Dendritic cell treated with granulocyte-macrophage colony-stimulating factor and Interleukin-4, amounts not matched to agents 40 ng/mL and 50 ng/mL, for 4 days (primary cell): ENCODE data around the gene TTC28.

Experiments used
- H3K27ac Mint-ChIP-seq: one replicate; pipeline ENCODE4 v1.8.0; 2022; ENCODE audit warnings: mild to moderate bottlenecking, mixed read lengths
- H3K27me3 Mint-ChIP-seq: one replicate; pipeline ENCODE4 v1.8.0; 2022; ENCODE audit warnings: mild to moderate bottlenecking, mixed read lengths
- H3K36me3 Mint-ChIP-seq: one replicate; pipeline ENCODE4 v1.8.0; 2022; ENCODE audit warnings: low read depth, mixed read lengths
- H3K4me1 Mint-ChIP-seq: one replicate; pipeline ENCODE4 v1.8.0; 2022; ENCODE audit warnings: low read depth, mixed read lengths
- H3K4me3 Mint-ChIP-seq: one replicate; pipeline ENCODE4 v1.8.0; 2022; ENCODE audit warnings: mild to moderate bottlenecking, moderate library complexity, mixed read lengths
- H3K9me3 Mint-ChIP-seq: one replicate; pipeline ENCODE4 v1.8.0; 2022; ENCODE audit warnings: mixed read lengths
- intact Hi-C: fragments of 100-400 bp; cut with micrococcal nuclease; formaldehyde crosslinking; loops from one replicate; pipeline ENCODE4 v1.15.0; 2022

The TTC28 gene

GRCh38 chr22:28015676-28016601 lies 663.7 kb downstream of the TTC28 start:
- Mint-ChIP-seq H3K4me1 (no peaks in the 10 kb centered on the region), H3K36me3 (no peaks in the 10 kb centered on the region), H3K27me3 (no peaks in the 10 kb centered on the region), H3K27ac (no peak overlapping the region), H3K4me3 (no peak overlapping the region), H3K9me3 (no peaks in the 10 kb centered on the region)
- intact Hi-C loops = no loop called here

DNA sequence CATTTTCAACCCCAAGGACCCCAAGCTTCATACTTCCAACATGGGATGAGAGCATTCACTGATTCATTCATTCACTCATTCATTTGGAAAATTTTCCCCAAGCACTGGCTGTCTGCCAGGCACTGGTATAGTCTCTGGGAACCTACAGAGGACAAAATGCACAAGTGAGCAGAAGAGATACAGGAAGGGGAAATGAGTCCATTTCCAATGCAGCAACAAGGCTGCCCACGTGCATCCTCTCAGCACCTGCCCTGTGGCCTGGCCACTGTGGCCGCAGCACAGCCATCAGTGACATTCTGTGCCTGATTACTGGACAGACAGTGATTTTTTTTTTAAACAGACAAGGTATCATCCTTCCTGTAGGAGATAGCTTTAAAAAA lies 664.6 kb downstream of the TTC28 start:
- H3K4me3 Mint-ChIP-seq = no peak overlapping the region

DNA sequence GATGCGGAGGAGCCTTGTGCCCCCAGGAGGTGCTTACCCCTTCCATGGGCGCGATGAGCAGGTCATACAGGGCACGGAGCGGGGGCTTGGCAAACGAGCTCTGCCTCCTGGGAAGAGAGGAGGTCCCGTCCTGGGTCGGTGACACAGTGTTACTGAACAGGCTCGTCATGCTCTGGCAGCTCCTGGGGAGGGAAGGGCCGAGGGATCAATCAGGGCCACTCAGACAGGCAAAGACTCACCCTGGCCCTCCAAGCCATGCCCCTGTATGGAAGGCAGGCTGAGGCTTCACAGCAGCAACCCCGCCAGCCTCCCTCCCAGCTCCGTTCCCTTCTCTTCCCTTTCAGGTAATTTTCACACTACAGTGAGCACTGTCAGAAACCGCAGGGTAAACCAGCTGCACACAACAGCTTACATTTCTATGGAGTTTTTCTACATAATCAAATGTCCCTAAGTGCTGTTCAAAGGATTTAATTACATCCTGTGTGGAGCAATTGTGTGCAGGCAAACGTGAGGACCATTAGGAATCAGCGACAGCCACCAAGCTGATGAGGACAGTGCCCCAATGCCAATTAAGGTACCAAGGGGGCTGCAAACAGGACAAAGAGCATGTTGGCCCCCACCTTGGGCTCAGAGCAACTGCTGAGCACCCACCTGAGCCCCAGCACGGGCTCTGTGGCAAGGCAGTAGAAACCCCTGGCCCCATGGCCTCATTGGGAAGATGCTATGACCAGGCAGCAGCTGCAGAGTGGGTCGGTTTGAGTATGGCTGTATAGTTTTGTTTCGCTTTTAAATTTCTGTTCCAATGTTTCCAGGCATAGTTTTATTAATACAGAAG lies 665.2 kb downstream of the TTC28 start:
- Mint-ChIP-seq H3K27ac (no peak overlapping the region), H3K4me1 (no peaks in the 10 kb centered on the region), H3K4me3 (no peak overlapping the region), H3K27me3 (no peaks in the 10 kb centered on the region), H3K36me3 (no peaks in the 10 kb centered on the region), H3K9me3 (no peaks in the 10 kb centered on the region)
- intact Hi-C loops = no loop called here

More for the DNA sequence above, 664.6 kb downstream of the TTC28 start:
- Mint-ChIP-seq H3K36me3 (no peaks in the 10 kb centered on the region), H3K9me3 (no peaks in the 10 kb centered on the region), H3K4me1 (no peaks in the 10 kb centered on the region), H3K27ac (no peak overlapping the region), H3K27me3 (no peaks in the 10 kb centered on the region)
- intact Hi-C loops = no loop called here

- Mint-ChIP-seq H3K27me3 (no peaks in the 10 kb centered on the region), H3K4me3 (no peak overlapping the region), H3K27ac (no peak overlapping the region), H3K36me3 (no peaks in the 10 kb centered on the region), H3K9me3 (no peaks in the 10 kb centered on the region), H3K4me1 (no peaks in the 10 kb centered on the region)
- intact Hi-C loops = no loop called here
Observed at GRCh38 chr22:28013611-28014010, 666.0 kb downstream of the TTC28 start.

DNA sequence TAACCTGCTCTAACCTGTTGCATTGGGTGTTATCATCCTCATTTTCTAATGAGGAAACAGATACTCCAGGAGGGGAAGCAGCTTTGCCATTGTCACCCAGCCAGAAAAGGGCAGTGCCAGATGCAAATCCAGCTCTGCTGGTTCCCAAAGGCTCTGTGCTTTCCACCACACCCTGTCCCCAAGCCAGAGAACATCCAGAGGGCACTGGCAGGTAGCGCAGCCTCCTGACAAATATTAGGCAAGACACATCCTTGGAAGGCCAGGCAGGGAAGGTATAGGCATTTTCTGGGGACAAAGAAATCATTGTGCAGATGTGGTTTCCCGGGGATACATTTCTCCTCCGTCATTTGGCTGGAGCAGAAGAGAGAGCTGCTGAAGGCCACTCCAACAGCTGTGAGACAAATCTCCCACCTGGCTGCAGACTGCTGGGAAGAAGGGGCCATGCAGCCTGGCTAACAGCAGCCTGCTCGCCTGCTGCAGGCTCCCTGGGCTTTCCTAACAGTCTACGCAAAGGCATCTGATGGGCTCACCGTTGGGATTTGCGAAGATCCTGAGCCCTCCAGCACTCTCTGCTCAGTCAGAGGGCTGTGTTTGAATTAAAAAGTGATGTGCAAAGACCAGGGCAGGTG lies 666.7 kb downstream of the TTC28 start:
- Mint-ChIP-seq H3K27ac (no peak overlapping the region), H3K4me1 (no peaks in the 10 kb centered on the region), H3K4me3 (no peak overlapping the region), H3K9me3 (no peaks in the 10 kb centered on the region), H3K36me3 (no peaks in the 10 kb centered on the region), H3K27me3 (no peaks in the 10 kb centered on the region)
- intact Hi-C loops = no loop called here

DNA sequence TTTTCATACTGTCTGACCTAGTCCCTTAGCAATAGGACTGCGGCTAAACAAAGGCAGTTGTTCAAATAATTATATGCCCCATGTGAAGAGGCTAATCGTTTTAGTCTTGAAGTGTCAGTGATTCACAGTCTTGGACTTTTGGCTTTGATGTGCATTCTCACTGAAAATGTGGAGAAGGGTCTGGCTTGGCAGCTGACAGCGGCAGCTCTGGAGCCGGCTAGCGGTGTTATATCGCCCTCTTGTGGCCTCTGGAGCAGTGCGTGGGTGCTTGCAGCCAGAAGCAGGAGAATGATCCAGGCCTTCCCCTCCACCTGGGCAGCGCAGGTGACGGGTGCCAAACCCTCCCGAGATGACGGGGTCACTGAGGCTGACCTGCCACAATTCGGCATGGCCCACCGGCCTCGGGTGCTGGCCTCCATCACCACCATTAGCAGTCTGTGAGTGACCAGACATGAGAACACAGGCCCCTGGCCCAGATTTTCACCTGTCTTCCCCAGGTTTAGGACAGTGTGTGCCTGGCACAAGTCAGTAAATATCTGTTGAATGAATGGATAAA lies 670.3 kb downstream of the TTC28 start:
- no peaks in the 10 kb centered on the region for H3K36me3 Mint-ChIP-seq

GRCh38 chr22:28008649-28009048 lies 671.0 kb downstream of the TTC28 start:
- Mint-ChIP-seq H3K36me3 (no peaks in the 10 kb centered on the region), H3K9me3 (no peaks in the 10 kb centered on the region), H3K27me3 (no peaks in the 10 kb centered on the region), H3K4me1 (no peaks in the 10 kb centered on the region), H3K27ac (no peak overlapping the region), H3K4me3 (no peak overlapping the region)
- intact Hi-C loops = loop anchor here (1.0 kb wide), 1 partner anchor 127 kb away; no protein-coding TSS in a partner anchor

More for the DNA sequence above, 670.3 kb downstream of the TTC28 start:
- no peaks in the 10 kb centered on the region for H3K4me1 Mint-ChIP-seq
- H3K27me3 Mint-ChIP-seq = no peaks in the 10 kb centered on the region
- H3K4me3 Mint-ChIP-seq = no peak overlapping the region
- intact Hi-C loops = loop anchor here (1.0 kb wide), 1 partner anchor 128 kb away; no protein-coding TSS in a partner anchor
- no peaks in the 10 kb centered on the region for H3K9me3 Mint-ChIP-seq
- no peak overlapping the region for H3K27ac Mint-ChIP-seq

DNA sequence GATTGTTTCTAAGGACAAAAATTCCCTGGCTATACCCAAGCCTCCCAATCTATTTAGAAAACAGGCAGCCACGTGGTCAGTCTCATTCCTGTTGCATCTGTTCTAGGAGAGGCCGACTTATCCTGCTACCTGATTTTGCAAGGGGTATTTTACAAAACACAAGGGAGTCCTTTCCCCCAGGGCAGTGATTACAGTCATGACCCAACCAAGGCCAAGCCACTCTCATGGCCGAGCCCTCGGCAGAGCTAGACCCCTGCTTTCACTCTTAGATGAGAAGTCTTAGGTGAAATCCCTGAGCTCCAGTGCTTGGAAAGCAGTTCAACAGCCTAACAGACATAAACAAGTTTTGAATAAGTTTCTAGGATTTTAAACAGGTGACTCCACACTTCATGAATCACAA lies 671.6 kb downstream of the TTC28 start:
- H3K4me3 Mint-ChIP-seq = no peak overlapping the region
- H3K4me1 Mint-ChIP-seq = peaks cover 6% of the 10 kb centered on the region
- no peaks in the 10 kb centered on the region for H3K27me3 Mint-ChIP-seq
- H3K27ac Mint-ChIP-seq = no peak overlapping the region
- no peaks in the 10 kb centered on the region for H3K36me3 Mint-ChIP-seq
- intact Hi-C loops = no loop called here
- no peaks in the 10 kb centered on the region for H3K9me3 Mint-ChIP-seq

DNA sequence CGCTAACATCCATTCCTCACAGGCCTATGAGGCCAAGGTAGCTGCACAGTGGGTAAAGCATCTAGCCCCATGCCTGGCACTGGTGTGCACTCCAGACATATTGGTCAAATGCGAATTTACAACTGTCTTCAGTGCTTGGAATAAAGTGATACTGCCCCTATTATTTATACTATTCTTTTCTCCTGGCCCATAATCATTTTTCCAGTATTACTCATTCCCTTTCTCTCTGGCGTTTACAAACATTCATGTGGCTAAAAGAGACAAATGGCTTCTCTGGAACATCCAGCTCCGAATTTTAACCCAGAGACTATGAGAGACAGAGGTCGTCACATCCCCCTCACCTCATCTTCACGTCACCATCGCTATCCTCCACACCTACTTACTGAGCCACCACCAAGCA lies 673.4 kb downstream of the TTC28 start:
- Mint-ChIP-seq H3K27me3 (no peaks in the 10 kb centered on the region), H3K9me3 (no peaks in the 10 kb centered on the region), H3K4me1 (peaks cover 12% of the 10 kb centered on the region), H3K4me3 (no peak overlapping the region), H3K36me3 (no peaks in the 10 kb centered on the region), H3K27ac (no peak overlapping the region)
- intact Hi-C loops = no loop called here

DNA sequence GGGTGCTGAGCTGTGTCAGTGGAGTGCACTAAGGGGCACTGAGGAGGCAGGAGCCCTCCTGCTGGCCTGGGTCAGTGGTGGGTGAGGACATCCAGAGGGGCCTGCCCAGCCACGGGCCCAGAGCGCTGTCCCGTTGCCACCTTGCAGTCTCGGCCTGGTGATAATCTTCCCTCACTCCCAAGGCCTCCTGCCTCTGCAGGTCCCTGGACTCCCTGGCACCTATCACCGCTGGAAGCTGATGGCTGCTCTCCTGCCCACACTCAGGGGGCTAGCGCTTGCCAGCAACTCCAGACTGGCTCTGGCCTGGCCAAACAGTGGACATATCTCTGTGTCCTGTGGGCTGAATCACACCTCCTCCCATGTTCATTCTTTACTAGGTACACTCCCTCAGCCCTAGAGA lies 674.1 kb downstream of the TTC28 start:
- H3K27me3 Mint-ChIP-seq = no peaks in the 10 kb centered on the region
- H3K27ac Mint-ChIP-seq = no peak overlapping the region
- H3K4me3 Mint-ChIP-seq = no peak overlapping the region
- intact Hi-C loops = no loop called here
- H3K4me1 Mint-ChIP-seq = peaks cover 12% of the 10 kb centered on the region
- H3K9me3 Mint-ChIP-seq = no peaks in the 10 kb centered on the region
- H3K36me3 Mint-ChIP-seq = no peaks in the 10 kb centered on the region

GRCh38 chr22:28004021-28004420 lies 675.6 kb downstream of the TTC28 start:
- Mint-ChIP-seq H3K36me3 (no peaks in the 10 kb centered on the region), H3K27me3 (no peaks in the 10 kb centered on the region), H3K4me3 (no peak overlapping the region), H3K9me3 (no peaks in the 10 kb centered on the region), H3K27ac (no peak overlapping the region), H3K4me1 (peaks cover 12% of the 10 kb centered on the region)
- intact Hi-C loops = no loop called here

- intact Hi-C loops = no loop called here
- Mint-ChIP-seq H3K27me3 (no peaks in the 10 kb centered on the region), H3K4me3 (no peak overlapping the region), H3K27ac (no peak overlapping the region), H3K4me1 (peaks cover 12% of the 10 kb centered on the region), H3K36me3 (no peaks in the 10 kb centered on the region), H3K9me3 (no peaks in the 10 kb centered on the region)
Observed at GRCh38 chr22:28002863-28003565, 676.6 kb downstream of the TTC28 start.

DNA sequence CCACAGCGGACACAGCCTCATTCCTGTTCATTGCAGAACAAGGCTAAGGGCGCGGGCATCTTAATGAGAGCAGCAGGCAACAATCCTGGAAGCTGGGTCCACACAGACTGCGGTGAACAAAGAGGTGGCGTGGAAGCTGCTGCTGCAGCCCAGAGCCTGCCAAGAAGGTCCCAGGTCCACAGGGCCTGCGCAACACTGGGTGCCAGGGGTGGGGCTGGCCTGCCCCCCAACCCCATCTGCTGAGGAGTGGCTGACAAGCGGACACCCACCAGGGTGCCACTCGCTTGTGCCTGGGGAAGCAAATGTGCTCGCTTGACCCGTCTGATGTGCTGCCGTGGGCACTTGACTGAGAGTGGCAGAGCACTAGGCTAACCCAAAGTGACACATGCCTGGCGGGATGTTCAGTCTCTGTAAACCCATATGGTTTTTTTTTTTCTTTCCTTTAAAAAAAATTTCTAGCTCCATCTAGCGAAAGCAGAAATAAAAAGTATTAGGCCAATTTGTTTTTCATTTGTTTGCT lies 677.4 kb downstream of the TTC28 start:
- intact Hi-C loops = no loop called here
- Mint-ChIP-seq H3K9me3 (no peaks in the 10 kb centered on the region), H3K4me1 (peaks cover 12% of the 10 kb centered on the region), H3K36me3 (no peaks in the 10 kb centered on the region), H3K27ac (no peak overlapping the region), H3K4me3 (no peak overlapping the region), H3K27me3 (no peaks in the 10 kb centered on the region)
